Astrocyte of the cerebellum (primary cell): ENCODE measurements around the gene IPO4.
A peak's percentile ranks its signal among the peaks of the same experiment; 100 is the strongest.
"Not testable (repeated sequence)": the region's sequence is repeated elsewhere in the genome, so short reads cannot be mapped to it uniquely, and the experiment has no call there.

ENCODE experiments used
- DNase-seq: peaks from one replicate; pipeline ENCODE4 v3.0.0-alpha.2; 2011; ENCODE audit warnings: low read depth
- H3K4me3 ChIP-seq: 2 replicates; pipeline ENCODE4 v1.5.1; 2011; ENCODE audit warnings: mild to moderate bottlenecking, low read depth, low read length, moderate library complexity
- CTCF ChIP-seq: IDR thresholded peaks from 2 replicates; pipeline ENCODE4 v1.5.1; 2012; ENCODE audit warnings: low read length, low read depth, moderate library complexity, mild to moderate bottlenecking; ENCODE audit errors: missing control alignments
- in situ Hi-C: cut with HindIII; loops from 2 replicates; pipeline ENCODE4 v1.10.0; 2017; ENCODE audit warnings: low sequenced_read_pairs

Gene IPO4

GRCh38 chr14:24228902-24229301 lies 40.3 kb upstream of the IPO4 start:
- no peak for TF ChIP-seq CTCF
- in situ Hi-C loops, result no loop called here
- no peak overlapping the region for H3K4me3 ChIP-seq
- no peak for DNase-seq

GRCh38 chr14:24226473-24226872 lies 37.9 kb upstream of the IPO4 start:
- DNase-seq, result no peak
- no peak for TF ChIP-seq CTCF
- no peak overlapping the region for H3K4me3 ChIP-seq
- in situ Hi-C loops, result no loop called here

GRCh38 chr14:24224618-24225071 lies 36.0 kb upstream of the IPO4 start:
- DNase-seq, result peak; percentile 66
- in situ Hi-C loops, result no loop called here
- TF ChIP-seq CTCF, result no peak

GRCh38 chr14:24222987-24223386 lies 34.4 kb upstream of the IPO4 start:
- H3K4me3 ChIP-seq, in situ Hi-C loops, DNase-seq: not testable (repeated sequence)

More at GRCh38 chr14:24224618-24225071, 36.0 kb upstream of the IPO4 start:
- H3K4me3 ChIP-seq, result no peak overlapping the region

GRCh38 chr14:24219521-24219920 lies 30.9 kb upstream of the IPO4 start:
- no peak for TF ChIP-seq CTCF
- in situ Hi-C loops, result no loop called here
- no peak for DNase-seq
- no peak overlapping the region for H3K4me3 ChIP-seq

- no peak overlapping the region for H3K4me3 ChIP-seq
- no peak for DNase-seq
- TF ChIP-seq CTCF, result no peak
- in situ Hi-C loops, result no loop called here
These were observed 30.5 kb upstream of the IPO4 start for GRCh38 chr14:24219080-24219479.

GRCh38 chr14:24216876-24217275 lies 28.3 kb upstream of the IPO4 start:
- H3K4me3 ChIP-seq, DNase-seq, in situ Hi-C loops: not testable (repeated sequence)

GRCh38 chr14:24216345-24216699 lies 27.7 kb upstream of the IPO4 start:
- no peak for TF ChIP-seq CTCF
- DNase-seq, result no peak
- peak overlapping the region; percentile 88 for H3K4me3 ChIP-seq
- in situ Hi-C loops, result no loop called here
